ENCODE results near the gene HTR6.

DNA sequence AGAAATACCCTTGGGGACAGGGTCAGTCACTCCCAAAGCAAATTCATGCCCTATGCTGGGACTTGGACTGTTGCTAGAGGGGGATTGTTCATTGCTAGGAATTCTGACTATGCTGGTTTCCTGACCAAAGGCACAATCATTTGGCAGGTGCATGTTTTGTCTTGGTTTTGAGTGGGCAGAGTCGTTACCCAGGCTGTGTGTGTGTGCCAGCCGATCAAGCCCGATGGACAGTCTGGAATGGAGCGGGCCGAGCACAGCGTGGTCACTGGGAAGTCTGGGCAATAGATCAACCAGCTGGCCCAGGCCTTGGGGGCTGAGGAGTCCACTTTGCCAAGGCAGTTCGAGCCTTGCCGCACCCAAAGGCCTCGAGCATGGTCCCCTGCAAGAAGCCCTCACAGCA, 60.9 kb downstream of the HTR6 start:
- TF ChIP-seq CTCF (IDR thresholded peaks at IDR 0.05) (no peak), POLR2AphosphoS5 (IDR thresholded peaks at IDR 0.05; ENCODE audit: low read depth, low read length) (no peak), SIN3A (IDR thresholded peaks at IDR 0.05; ENCODE audit: borderline replicate concordance, insufficient read depth, low read depth, low read length) (no peak), REST (IDR thresholded peaks at IDR 0.05; ENCODE audit: insufficient read depth in 1 of 2, low read depth in 2 of 2, low read length in 1 of 2) (no peak), TCF7L2 (IDR thresholded peaks at IDR 0.05; ENCODE audit: low read depth, low read length) (no peak)

Measured in Panc1 (cell line).